ENCODE measurements around the gene TARP.
A peak's percentile ranks its signal among the peaks of the same experiment; 100 is the strongest.

The TARP gene

GRCh38 chr7:38311329-38311937, 38.0 kb upstream of the TARP start (continued):
- TF ChIP-seq ZNF140 (tag by site-specific recombination; IDR thresholded peaks at IDR 0.05) (no peak), ZNF514 (tag by site-specific recombination; IDR thresholded peaks at IDR 0.05) (no peak), ZNF121 (tag by site-specific recombination; IDR thresholded peaks at IDR 0.05) (no peak), KLF8 (tag by site-specific recombination; IDR thresholded peaks at IDR 0.05) (0 out of 2 replicates have a peak, but pooled peaks have one; percentile 13), ZNF2 (tag by site-specific recombination; IDR thresholded peaks at IDR 0.05) (no peak), ZNF292 (tag by site-specific recombination; IDR thresholded peaks at IDR 0.05; ENCODE audit: borderline replicate concordance, low read depth) (no peak), ZNF600 (tag by site-specific recombination; IDR thresholded peaks at IDR 0.05) (no peak), ZNF518A (tag by site-specific recombination; conservative IDR thresholded peaks at IDR 0.05; ENCODE audit: low read depth) (0 out of 2 replicates have a peak, but pooled peaks have one; percentile 16), ZBTB20 (tag by site-specific recombination; IDR thresholded peaks at IDR 0.05) (no peak), ZNF214 (tag by site-specific recombination; IDR thresholded peaks at IDR 0.05; ENCODE audit: borderline replicate concordance) (no peak), GLI4 (tag by site-specific recombination; IDR thresholded peaks at IDR 0.05) (no peak), ZNF510 (tag by site-specific recombination; IDR thresholded peaks at IDR 0.05; ENCODE audit: insufficient replicate concordance) (no peak), ZNF785 (tag by site-specific recombination; IDR thresholded peaks at IDR 0.05) (no peak), ZNF157 (tag by site-specific recombination; IDR thresholded peaks at IDR 0.05) (no peak), ZNF155 (tag by site-specific recombination; IDR thresholded peaks at IDR 0.05) (no peak), ZBTB48 (tag by site-specific recombination; IDR thresholded peaks at IDR 0.05) (no peak), ZNF777 (tag by site-specific recombination; IDR thresholded peaks at IDR 0.05; ENCODE audit: borderline replicate concordance) (no peak), ZNF426 (tag by site-specific recombination; IDR thresholded peaks at IDR 0.05) (no peak), ZSCAN30 (tag by site-specific recombination; IDR thresholded peaks at IDR 0.05) (no peak), ZBTB8A (tag by site-specific recombination; IDR thresholded peaks at IDR 0.05) (no peak), ZNF571 (tag by site-specific recombination; IDR thresholded peaks at IDR 0.05) (no peak), ZNF350 (tag by site-specific recombination; IDR thresholded peaks at IDR 0.05) (no peak), ZNF221 (tag by site-specific recombination; IDR thresholded peaks at IDR 0.05; ENCODE audit: borderline replicate concordance) (no peak), ZNF133 (tag by site-specific recombination; IDR thresholded peaks at IDR 0.05) (no peak)
- TF ChIP-seq, protein P1, sequence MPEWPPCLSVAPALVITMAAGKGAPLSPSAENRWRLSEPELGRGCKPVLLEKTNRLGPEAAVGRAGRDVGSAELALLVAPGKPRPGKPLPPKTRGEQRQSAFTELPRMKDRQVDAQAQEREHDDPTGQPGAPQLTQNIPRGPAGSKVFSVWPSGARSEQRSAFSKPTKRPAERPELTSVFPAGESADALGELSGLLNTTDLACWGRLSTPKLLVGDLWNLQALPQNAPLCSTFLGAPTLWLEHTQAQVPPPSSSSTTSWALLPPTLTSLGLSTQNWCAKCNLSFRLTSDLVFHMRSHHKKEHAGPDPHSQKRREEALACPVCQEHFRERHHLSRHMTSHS (tag by site-specific recombination; IDR thresholded peaks at IDR 0.05) = no peak
- TF ChIP-seq, protein P2, sequence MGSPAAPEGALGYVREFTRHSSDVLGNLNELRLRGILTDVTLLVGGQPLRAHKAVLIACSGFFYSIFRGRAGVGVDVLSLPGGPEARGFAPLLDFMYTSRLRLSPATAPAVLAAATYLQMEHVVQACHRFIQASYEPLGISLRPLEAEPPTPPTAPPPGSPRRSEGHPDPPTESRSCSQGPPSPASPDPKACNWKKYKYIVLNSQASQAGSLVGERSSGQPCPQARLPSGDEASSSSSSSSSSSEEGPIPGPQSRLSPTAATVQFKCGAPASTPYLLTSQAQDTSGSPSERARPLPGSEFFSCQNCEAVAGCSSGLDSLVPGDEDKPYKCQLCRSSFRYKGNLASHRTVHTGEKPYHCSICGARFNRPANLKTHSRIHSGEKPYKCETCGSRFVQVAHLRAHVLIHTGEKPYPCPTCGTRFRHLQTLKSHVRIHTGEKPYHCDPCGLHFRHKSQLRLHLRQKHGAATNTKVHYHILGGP (tag by site-specific recombination; IDR thresholded peaks at IDR 0.05) = no peak
- TF ChIP-seq, protein P3, sequence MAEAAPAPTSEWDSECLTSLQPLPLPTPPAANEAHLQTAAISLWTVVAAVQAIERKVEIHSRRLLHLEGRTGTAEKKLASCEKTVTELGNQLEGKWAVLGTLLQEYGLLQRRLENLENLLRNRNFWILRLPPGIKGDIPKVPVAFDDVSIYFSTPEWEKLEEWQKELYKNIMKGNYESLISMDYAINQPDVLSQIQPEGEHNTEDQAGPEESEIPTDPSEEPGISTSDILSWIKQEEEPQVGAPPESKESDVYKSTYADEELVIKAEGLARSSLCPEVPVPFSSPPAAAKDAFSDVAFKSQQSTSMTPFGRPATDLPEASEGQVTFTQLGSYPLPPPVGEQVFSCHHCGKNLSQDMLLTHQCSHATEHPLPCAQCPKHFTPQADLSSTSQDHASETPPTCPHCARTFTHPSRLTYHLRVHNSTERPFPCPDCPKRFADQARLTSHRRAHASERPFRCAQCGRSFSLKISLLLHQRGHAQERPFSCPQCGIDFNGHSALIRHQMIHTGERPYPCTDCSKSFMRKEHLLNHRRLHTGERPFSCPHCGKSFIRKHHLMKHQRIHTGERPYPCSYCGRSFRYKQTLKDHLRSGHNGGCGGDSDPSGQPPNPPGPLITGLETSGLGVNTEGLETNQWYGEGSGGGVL (tag by site-specific recombination; IDR thresholded peaks at IDR 0.05) = peak; percentile 53; the same call in 1 of the 2 replicates
- TF ChIP-seq, protein P4, sequence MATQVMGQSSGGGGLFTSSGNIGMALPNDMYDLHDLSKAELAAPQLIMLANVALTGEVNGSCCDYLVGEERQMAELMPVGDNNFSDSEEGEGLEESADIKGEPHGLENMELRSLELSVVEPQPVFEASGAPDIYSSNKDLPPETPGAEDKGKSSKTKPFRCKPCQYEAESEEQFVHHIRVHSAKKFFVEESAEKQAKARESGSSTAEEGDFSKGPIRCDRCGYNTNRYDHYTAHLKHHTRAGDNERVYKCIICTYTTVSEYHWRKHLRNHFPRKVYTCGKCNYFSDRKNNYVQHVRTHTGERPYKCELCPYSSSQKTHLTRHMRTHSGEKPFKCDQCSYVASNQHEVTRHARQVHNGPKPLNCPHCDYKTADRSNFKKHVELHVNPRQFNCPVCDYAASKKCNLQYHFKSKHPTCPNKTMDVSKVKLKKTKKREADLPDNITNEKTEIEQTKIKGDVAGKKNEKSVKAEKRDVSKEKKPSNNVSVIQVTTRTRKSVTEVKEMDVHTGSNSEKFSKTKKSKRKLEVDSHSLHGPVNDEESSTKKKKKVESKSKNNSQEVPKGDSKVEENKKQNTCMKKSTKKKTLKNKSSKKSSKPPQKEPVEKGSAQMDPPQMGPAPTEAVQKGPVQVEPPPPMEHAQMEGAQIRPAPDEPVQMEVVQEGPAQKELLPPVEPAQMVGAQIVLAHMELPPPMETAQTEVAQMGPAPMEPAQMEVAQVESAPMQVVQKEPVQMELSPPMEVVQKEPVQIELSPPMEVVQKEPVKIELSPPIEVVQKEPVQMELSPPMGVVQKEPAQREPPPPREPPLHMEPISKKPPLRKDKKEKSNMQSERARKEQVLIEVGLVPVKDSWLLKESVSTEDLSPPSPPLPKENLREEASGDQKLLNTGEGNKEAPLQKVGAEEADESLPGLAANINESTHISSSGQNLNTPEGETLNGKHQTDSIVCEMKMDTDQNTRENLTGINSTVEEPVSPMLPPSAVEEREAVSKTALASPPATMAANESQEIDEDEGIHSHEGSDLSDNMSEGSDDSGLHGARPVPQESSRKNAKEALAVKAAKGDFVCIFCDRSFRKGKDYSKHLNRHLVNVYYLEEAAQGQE (tag by site-specific recombination; IDR thresholded peaks at IDR 0.05) = no peak
